BLaER1 (cell line): ENCODE data around the gene TMPRSS6.

Experiments used
- H3K27ac ChIP-seq: shearing (Covaris generic); formaldehyde crosslinking; 2 replicates; pipeline ENCODE4 v1.8.1; 2022
- H3K27me3 ChIP-seq: shearing (Covaris generic); formaldehyde crosslinking; 2 replicates; pipeline ENCODE4 v1.8.1; 2022
- H3K36me3 ChIP-seq: shearing (Covaris generic); formaldehyde crosslinking; 2 replicates; pipeline ENCODE4 v1.8.1; 2022
- H3K4me1 ChIP-seq: shearing (Covaris generic); formaldehyde crosslinking; 2 replicates; pipeline ENCODE4 v1.8.1; 2022
- H3K4me2 ChIP-seq: shearing (Covaris generic); formaldehyde crosslinking; 2 replicates; pipeline ENCODE4 v1.8.1; 2022
- H3K4me3 ChIP-seq: shearing (Covaris generic); formaldehyde crosslinking; 2 replicates; pipeline ENCODE4 v1.8.1; 2022
- H3K9ac ChIP-seq: shearing (Covaris generic); formaldehyde crosslinking; 2 replicates; pipeline ENCODE4 v1.8.1; 2022
- H3K9me3 ChIP-seq: shearing (Covaris generic); formaldehyde crosslinking; 2 replicates; pipeline ENCODE4 v1.8.1; 2022
- H4K20me1 ChIP-seq: shearing (Covaris generic); formaldehyde crosslinking; 2 replicates; pipeline ENCODE4 v1.8.1; 2022
- Cebpa-rat ChIP-seq: shearing (Covaris generic); IDR thresholded peaks from 2 replicates; pipeline ENCODE4 v1.8.1; 2022

TMPRSS6 gene

DNA sequence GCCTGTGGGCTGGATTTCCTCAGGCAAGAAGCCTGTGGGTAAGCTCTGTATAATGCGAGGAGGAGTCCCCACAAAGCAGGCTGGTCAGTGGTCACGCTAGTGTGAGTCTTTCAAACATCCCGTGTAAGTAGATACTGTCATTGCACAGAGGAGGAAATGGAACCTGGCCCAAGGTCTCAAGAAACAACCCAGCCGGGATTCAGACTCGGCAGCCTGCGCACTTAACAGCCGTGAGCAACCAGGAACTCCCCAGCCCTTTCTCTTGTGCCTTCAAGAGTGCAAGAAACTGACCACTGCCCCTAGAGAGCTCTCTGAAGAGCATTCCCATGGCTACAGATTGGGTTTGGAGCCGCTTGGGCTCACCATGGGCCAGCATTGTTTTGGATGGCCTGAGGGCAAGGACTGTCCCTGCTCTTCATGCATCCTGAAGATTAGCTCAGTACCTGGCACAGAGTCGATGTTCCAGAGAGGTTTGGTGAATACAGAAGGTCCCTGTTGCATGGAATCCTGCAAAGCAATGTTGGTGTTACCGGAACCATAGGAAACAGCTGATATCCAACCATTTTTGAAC lies 83.9 kb downstream of the TMPRSS6 start:
- TF ChIP-seq Cebpa-rat = no peak
- no peak overlapping the region for H3K4me2 ChIP-seq
- H3K9ac ChIP-seq = 0 out of 2 replicates have a peak overlapping the region, but pooled peaks have one; percentile 7
- peaks cover 85% of the 10 kb centered on the region for H4K20me1 ChIP-seq
- H3K9me3 ChIP-seq = no peaks in the 10 kb centered on the region
- H3K4me1 ChIP-seq = peaks cover 38% of the 10 kb centered on the region
- H3K27me3 ChIP-seq = no peaks in the 10 kb centered on the region
- H3K36me3 ChIP-seq = peaks cover 82% of the 10 kb centered on the region
- no peak overlapping the region for H3K4me3 ChIP-seq
- H3K27ac ChIP-seq = no peak overlapping the region

DNA sequence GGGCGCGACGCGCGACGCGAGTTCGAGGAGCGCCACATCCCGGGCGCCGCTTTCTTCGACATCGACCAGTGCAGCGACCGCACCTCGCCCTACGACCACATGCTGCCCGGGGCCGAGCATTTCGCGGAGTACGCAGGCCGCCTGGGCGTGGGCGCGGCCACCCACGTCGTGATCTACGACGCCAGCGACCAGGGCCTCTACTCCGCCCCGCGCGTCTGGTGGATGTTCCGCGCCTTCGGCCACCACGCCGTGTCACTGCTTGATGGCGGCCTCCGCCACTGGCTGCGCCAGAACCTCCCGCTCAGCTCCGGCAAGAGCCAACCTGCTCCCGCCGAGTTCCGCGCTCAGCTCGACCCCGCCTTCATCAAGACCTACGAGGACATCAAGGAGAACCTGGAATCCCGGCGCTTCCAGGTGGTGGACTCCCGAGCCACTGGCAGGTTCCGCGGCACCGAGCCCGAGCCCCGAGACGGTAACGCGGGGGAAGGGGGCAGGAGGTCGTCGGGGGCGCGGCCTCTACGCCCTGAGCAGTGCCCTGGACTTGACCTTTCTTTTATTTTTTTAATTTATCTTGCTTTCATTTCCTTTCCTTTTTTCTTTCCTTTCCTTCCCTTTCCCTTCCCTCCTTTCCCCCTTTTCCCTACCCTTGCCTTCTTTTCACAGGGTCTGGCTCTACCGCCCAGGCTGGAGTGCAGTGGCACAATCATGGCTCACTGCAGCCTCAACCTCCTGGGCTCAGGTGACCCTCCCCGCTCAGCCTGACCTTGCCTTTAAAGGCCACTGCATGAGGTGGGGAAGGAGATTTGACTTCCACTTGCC lies 85.0 kb downstream of the TMPRSS6 start:
- H3K27ac ChIP-seq = no peak overlapping the region
- H3K9ac ChIP-seq = 0 out of 2 replicates have a peak overlapping the region, but pooled peaks have one; percentile 7
- no peaks in the 10 kb centered on the region for H3K27me3 ChIP-seq
- peaks cover 41% of the 10 kb centered on the region for H3K4me1 ChIP-seq
- H3K4me2 ChIP-seq = no peak overlapping the region
- H3K9me3 ChIP-seq = no peaks in the 10 kb centered on the region
- no peak for TF ChIP-seq Cebpa-rat
- peaks cover 80% of the 10 kb centered on the region for H4K20me1 ChIP-seq
- H3K36me3 ChIP-seq = peaks cover 71% of the 10 kb centered on the region
- no peak overlapping the region for H3K4me3 ChIP-seq

DNA sequence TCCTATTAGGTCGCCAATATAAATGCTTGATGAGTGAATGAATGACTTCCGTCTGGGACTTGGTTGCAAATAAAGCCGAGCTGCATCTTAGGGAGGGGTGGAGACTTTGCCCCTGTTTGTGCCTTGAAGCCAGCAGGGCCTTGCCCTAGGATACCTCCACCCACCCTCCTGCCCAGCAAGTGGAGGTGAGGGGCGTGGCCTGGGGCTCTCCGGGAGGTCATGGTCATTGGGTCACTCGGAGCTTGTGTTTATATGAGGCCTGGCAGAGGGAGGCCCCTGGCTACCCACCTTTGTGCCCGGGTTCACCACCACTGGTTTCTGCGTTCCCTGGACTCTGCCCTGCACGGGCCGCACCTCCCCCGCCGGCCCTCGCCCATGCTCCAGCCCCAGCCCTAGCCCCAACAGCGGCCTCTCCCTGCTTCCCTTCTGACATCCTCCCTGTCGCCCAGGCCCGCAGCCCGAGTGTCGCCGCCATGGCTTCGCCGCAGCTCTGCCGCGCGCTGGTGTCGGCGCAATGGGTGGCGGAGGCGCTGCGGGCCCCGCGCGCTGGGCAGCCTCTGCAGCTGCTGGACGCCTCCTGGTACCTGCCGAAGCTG lies 85.7 kb downstream of the TMPRSS6 start:
- Histone ChIP-seq H4K20me1 (peaks cover 73% of the 10 kb centered on the region), H3K27ac (no peak overlapping the region), H3K27me3 (no peaks in the 10 kb centered on the region), H3K36me3 (peaks cover 64% of the 10 kb centered on the region), H3K4me2 (no peak overlapping the region), H3K4me3 (no peak overlapping the region), H3K9ac (no peak overlapping the region), H3K4me1 (peaks cover 42% of the 10 kb centered on the region), H3K9me3 (no peaks in the 10 kb centered on the region)
- no peak for TF ChIP-seq Cebpa-rat

- Histone ChIP-seq H3K4me2 (peak overlapping the region; percentile 97; the same call in 1 of the 2 replicates), H3K9me3 (no peaks in the 10 kb centered on the region), H4K20me1 (peaks cover 73% of the 10 kb centered on the region), H3K36me3 (peaks cover 59% of the 10 kb centered on the region), H3K27me3 (no peaks in the 10 kb centered on the region), H3K27ac (no peak overlapping the region), H3K9ac (no peak overlapping the region), H3K4me1 (peaks cover 53% of the 10 kb centered on the region), H3K4me3 (no peak overlapping the region)
- TF ChIP-seq Cebpa-rat = no peak
These were observed 86.8 kb downstream of the TMPRSS6 start for GRCh38 chr22:37022483-37023337.

DNA sequence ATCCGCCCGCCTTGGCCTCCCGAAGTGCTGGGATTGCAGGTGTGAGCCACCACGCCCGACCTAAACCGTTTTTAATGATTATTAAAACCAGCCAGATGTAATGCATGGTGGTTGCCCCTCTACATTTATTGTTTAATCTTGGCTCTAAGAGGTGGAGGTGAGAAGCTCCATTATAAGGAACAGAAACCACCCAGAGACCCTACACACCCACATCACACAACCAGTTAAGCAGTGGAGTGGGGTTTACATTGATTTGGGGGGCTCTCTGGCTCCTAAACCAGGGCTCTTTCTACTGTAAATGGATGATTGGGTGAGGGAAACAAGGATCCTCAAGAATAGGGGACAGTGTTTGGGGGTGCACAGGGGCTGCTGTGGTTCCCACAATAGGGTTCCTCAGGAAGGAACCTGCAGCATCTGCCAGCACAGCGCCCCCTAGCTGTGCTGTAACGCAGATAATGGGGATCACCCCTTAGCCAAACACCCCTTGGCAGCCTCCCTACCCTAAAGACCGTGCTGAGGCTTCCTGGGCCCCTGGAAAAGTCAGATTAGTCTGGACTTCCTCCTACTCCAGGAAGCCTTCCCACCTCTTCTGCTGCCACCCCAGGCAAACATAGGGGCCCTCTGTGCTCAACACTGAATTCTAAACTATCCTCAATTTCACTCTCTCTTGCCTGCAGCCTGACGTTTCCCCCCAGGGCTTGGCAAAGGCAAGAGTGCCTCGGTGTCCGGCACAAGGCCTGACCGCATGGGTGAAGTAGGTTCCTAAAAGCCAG lies 87.6 kb downstream of the TMPRSS6 start:
- Histone ChIP-seq H3K27ac (no peak overlapping the region), H3K27me3 (no peaks in the 10 kb centered on the region), H3K9me3 (no peaks in the 10 kb centered on the region), H3K9ac (no peak overlapping the region), H4K20me1 (peaks cover 73% of the 10 kb centered on the region), H3K36me3 (peaks cover 58% of the 10 kb centered on the region), H3K4me1 (peaks cover 61% of the 10 kb centered on the region), H3K4me3 (no peak overlapping the region), H3K4me2 (peak overlapping the region; percentile 97)
- no peak for TF ChIP-seq Cebpa-rat

- Histone ChIP-seq H3K9me3 (no peaks in the 10 kb centered on the region), H3K4me1 (peaks cover 66% of the 10 kb centered on the region), H3K4me2 (peak overlapping the region; percentile 97), H4K20me1 (peaks cover 72% of the 10 kb centered on the region), H3K27ac (no peak overlapping the region), H3K36me3 (peaks cover 58% of the 10 kb centered on the region), H3K27me3 (no peaks in the 10 kb centered on the region), H3K9ac (peak overlapping the region; percentile 97; the same call in 1 of the 2 replicates), H3K4me3 (0 out of 2 replicates have a peak overlapping the region, but pooled peaks have one; percentile 88)
- TF ChIP-seq Cebpa-rat = no peak
These were observed 88.5 kb downstream of the TMPRSS6 start for GRCh38 chr22:37021041-37021440.

DNA sequence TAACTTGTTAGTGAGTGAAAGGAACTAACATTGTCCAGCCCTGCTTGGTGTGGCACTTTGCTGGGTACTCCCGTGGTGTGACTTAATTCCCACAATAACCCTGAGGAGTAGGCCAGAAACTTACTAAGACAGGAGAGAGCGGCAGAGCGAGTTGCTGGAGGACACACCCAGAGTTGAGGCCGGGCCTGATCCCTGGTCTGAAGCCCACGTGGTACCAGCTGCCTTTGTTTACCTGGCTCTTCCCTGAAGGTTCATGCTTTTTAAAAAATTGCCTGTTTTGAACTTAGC lies 89.4 kb downstream of the TMPRSS6 start:
- Histone ChIP-seq H3K36me3 (peaks cover 54% of the 10 kb centered on the region), H3K9me3 (no peaks in the 10 kb centered on the region), H3K4me2 (peak overlapping the region; percentile 97), H3K4me1 (peaks cover 58% of the 10 kb centered on the region), H4K20me1 (peaks cover 68% of the 10 kb centered on the region), H3K9ac (peak overlapping the region; percentile 97), H3K27me3 (no peaks in the 10 kb centered on the region), H3K27ac (peak overlapping the region; percentile 99), H3K4me3 (peak overlapping the region; percentile 88)
- TF ChIP-seq Cebpa-rat = no peak

DNA sequence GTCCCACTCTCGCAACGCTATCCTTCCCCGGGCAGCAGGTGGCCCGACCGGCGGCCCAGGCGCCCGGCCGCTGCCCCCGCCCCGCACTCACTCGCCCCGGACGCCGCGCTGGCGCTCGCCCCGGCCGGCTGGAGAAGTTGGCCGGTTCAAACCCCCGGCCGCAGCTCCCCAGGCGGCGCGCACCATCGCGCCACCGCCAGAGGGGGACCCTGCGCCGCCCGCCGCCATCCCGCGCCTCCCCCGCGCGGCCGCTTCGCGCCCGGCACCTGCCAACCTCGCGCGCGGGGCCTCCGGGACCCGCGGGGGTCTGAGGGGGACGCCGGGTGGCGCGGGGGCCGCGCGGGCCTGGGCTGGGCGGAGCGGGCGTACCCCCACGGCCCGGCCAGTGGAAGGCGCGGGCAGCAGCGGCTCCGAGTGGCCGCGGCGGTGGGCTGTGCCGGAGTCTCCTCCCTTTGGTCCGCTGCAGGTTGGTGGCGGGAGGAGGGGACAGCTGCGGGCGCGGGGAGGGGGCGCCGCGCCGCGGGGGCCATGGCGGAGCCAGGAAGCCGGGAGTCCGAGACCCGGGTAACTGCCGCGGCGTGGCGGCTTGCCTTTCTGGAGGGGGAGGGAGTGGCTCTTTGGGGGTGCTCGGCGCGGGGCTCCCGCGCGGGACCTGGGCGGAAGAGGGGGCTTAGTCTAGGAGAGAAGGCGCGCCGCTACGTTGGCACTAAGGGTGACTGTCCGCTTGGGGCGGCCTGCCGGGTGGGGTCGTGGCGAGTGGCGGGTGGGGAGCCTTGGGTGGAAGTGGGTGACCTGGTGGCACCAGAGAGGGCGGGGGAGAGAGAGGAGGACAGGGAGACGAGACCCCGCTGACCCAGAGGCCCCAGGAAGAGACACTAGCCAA lies 90.0 kb downstream of the TMPRSS6 start, which contains the start of the genes MPST and TST:
TSS of gene MPST (plus strand) at position 434 of the 883 bp plus-strand sequence. CDS start at position 529, 95 bp downstream.
TSS of gene TST (minus strand) at position 139 of the 883 bp plus-strand sequence. CDS start 715 bp downstream, outside the sequence.
- H3K36me3 ChIP-seq = peaks cover 48% of the 10 kb centered on the region
- H3K9me3 ChIP-seq = no peaks in the 10 kb centered on the region
- H3K27ac ChIP-seq = peak within 1 kb of the TSS; percentile 99
- H3K27me3 ChIP-seq = no peaks in the 10 kb centered on the region
- H3K4me3 ChIP-seq = peak within 1 kb of the TSS; percentile 88
- H3K4me2 ChIP-seq = peak within 1 kb of the TSS; percentile 97
- TF ChIP-seq Cebpa-rat = no peak
- H4K20me1 ChIP-seq = peaks cover 68% of the 10 kb centered on the region
- H3K4me1 ChIP-seq = peaks cover 52% of the 10 kb centered on the region
- peak within 1 kb of the TSS; percentile 97 for H3K9ac ChIP-seq
